ENCODE measurements around the gene SLIT3. TPM values are rescaled to one million over a fixed set of nuclear protein-coding genes. Genes with fewer than 3 reads are reported as not detected.

Gene SLIT3
- polyA plus RNA-seq, 1 of the 3 experiments (the other 2 are of a cell fraction) = 119 TPM

GRCh38 chr5:169339869-169340268 is 38.9 kb upstream of the SLIT3 start:
- H3K27ac ChIP-seq (ENCODE audit: low read depth in 2 of 2, low read length in 1 of 2) = no peak overlapping the region
- CTCF ChIA-PET = interaction anchor here (1.2 kb wide), 1 partner anchor 10 kb away, joined by 8 read pairs; no protein-coding TSS in a partner anchor
- H3K9ac ChIP-seq = no peak overlapping the region
- no peaks in the 10 kb centered on the region for H3K79me2 ChIP-seq (ENCODE audit: insufficient read depth)
- WGBS (ENCODE audit: low lambda C conversion rate) = 86% methylated on average over 2 of the region's 2 CpGs
- H3K9me2 ChIP-seq = no peaks in the 10 kb centered on the region
- no peaks in the 10 kb centered on the region for H3K9me3 ChIP-seq
- POLR2A ChIA-PET = no interaction called here
- no peaks in the 10 kb centered on the region for H4K20me1 ChIP-seq (ENCODE audit: insufficient read depth)
- no peak overlapping the region for H3K4me2 ChIP-seq
- H3K4me3 ChIP-seq (ENCODE audit: low read depth in 2 of 2, low read length in 1 of 2) = no peak overlapping the region
- no peaks in the 10 kb centered on the region for H3K36me3 ChIP-seq (replicated peaks in 1 of 2; ENCODE audit: control insufficient read depth in 1 of 2, insufficient read depth in 2 of 2, low read length in 1 of 2)
- H3K27me3 ChIP-seq (ENCODE audit: insufficient read depth) = no peaks in the 10 kb centered on the region
- H2AFZ ChIP-seq (ENCODE audit: low read depth) = no peak overlapping the region
- no peak for DNase-seq
- no peak for TF ChIP-seq MEF2A (IDR thresholded peaks at IDR 0.05; ENCODE audit: borderline replicate concordance, low read depth)
- TF ChIP-seq FOXJ3 (CRISPR knock-in tag; IDR thresholded peaks at IDR 0.05) = no peak
- TF ChIP-seq IRF3 (IDR thresholded peaks at IDR 0.05; ENCODE audit: low read depth, low read length) = no peak
- TF ChIP-seq PBX3 (IDR thresholded peaks at IDR 0.05) = no peak
- TF ChIP-seq SMC3 (IDR thresholded peaks at IDR 0.05; ENCODE audit: low read depth, low read length) = no peak
- no peak for TF ChIP-seq USF2 (IDR thresholded peaks at IDR 0.05; ENCODE audit: borderline replicate concordance, low read depth, low read length)
- no peak for TF ChIP-seq SIN3A (IDR thresholded peaks at IDR 0.05; ENCODE audit: borderline replicate concordance, low read depth, low read length)
- TF ChIP-seq FOXM1 (IDR thresholded peaks at IDR 0.05; ENCODE audit: low read depth) = no peak
- TF ChIP-seq RFX5 (IDR thresholded peaks at IDR 0.05; ENCODE audit: low read length) = no peak
- TF ChIP-seq FOSL2 (IDR thresholded peaks at IDR 0.05; ENCODE audit: borderline replicate concordance, low read depth) = no peak
- no peak for TF ChIP-seq EP300 (IDR thresholded peaks at IDR 0.05; ENCODE audit: borderline replicate concordance in 1 of 2, low read depth in 1 of 2, low read length in 1 of 2)
- TF ChIP-seq NRF1 (IDR thresholded peaks at IDR 0.05; ENCODE audit: low read depth, low read length) = no peak
- no peak for TF ChIP-seq RAD21 (IDR thresholded peaks at IDR 0.05; ENCODE audit: low read length)
- TF ChIP-seq CTCF (IDR thresholded peaks at IDR 0.05) = no peak
- peaks cover 0 to 22% of the 10 kb centered on the region in 2 experiments; a peak in 2 of 4 replicates for H3K4me1 ChIP-seq (ENCODE audit: control insufficient read depth in 1 of 2, insufficient read depth in 2 of 2, low read depth in 1 of 2, low read length in 1 of 2)
- H3F3A ChIP-seq (replicated peaks; ENCODE audit: insufficient read depth) = no peaks in the 10 kb centered on the region

All from SK-N-SH (cell line).